ENCODE results near the gene ADAM12. TPM values are rescaled to one million over a fixed set of nuclear protein-coding genes. Genes with fewer than 3 reads are reported as not detected.

Gene ADAM12
- total and polyA plus RNA-seq, 2 donors (not counting 1 experiment from before 2014, with no cell fraction given), result 21.0 to 56.9 TPM

DNA sequence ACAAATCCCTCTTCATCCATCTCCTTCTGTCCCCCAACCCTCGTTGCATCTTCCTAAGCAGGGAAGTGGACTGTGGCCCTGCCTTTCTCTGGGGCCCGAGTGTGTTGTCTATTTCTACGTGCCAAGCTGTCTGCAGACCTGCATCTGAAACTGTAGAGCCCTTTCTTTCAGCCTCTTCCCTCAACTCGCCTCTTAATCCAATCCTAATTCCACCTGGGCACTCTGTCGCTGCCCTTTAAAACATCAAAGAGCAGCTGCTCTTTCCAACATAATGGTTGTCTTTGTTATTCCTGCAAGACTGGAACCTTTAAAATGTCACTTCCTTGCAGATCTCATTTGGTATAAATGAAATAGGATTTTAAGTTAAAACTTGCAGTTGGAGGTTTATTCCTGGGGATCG, 21.5 kb upstream of the ADAM12 start:
- Histone ChIP-seq H3K4me3 (replicated peaks in 1 of 4; ENCODE audit: control extremely low read depth in 1 of 4, insufficient read depth in 1 of 4, low read depth in 3 of 4, low read length in 4 of 4) (no peak overlapping the region), H3K27ac (ENCODE audit: insufficient read depth, low read length) (no peak overlapping the region), H3K27me3 (ENCODE audit: control insufficient read depth, insufficient read depth, low read length) (peaks cover 3% of the 10 kb centered on the region), H3K9me3 (ENCODE audit: control insufficient read depth, insufficient read depth, low read depth, low read length) (no peaks in the 10 kb centered on the region), H3K4me2 (ENCODE audit: extremely low read depth, insufficient read depth, low read length) (no peak overlapping the region), H2AFZ (ENCODE audit: low read length) (no peak overlapping the region), H3K36me3 (ENCODE audit: control insufficient read depth, insufficient read depth, low read length) (no peaks in the 10 kb centered on the region), H4K20me1 (ENCODE audit: control insufficient read depth, extremely low read depth, insufficient read depth, low read length) (no peaks in the 10 kb centered on the region), H3K4me1 (ENCODE audit: control insufficient read depth, extremely low read depth, insufficient read depth, low read length) (no peaks in the 10 kb centered on the region), H3K79me2 (ENCODE audit: control insufficient read depth, insufficient read depth, low read length) (no peaks in the 10 kb centered on the region), H3K9ac (ENCODE audit: insufficient read depth, low read length) (no peak overlapping the region)
- DNase-seq (ENCODE audit: low read depth in 2 of 2), result no peak
- no peak for TF ChIP-seq CTCF (conservative IDR thresholded peaks at IDR 0.05 in 1 of 2, IDR thresholded peaks at IDR 0.05 in 1 of 2; ENCODE audit: low read depth in 1 of 2, low read length in 2 of 2)
- TF ChIP-seq EZH2 (IDR thresholded peaks at IDR 0.05; ENCODE audit: low read length, missing control alignments), result no peak

DNA sequence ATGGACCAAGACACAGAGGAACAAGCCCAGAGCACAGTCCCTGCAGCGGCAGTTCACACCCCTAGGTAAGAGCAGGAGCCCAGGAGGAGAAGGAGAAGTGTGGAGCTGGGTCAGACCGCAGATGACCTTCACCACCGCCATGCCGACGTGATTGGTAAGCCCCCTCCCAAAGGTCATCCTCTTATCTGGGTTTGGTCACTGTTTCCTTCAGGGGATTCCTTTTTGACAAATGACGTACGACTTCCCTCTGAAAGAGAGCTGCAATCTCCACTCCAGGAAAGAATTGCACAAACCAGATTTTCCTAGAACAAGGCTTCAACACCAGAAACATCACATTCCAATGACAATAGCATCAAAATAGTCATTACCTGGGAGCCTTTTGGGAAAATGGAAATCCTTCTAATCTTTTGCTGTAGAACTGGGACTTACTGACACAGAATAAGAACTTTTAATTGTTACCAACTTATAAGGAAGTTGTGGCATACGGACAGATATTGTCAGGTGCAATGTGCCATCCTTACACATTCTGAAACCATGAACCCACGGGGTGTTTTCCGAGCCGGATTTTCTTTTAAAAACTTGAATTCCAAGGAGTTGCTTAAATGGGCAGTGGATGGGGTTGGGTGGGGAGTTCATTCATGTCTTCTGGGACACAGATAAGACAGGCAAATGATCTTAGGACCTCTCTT, 20.8 kb upstream of the ADAM12 start:
- Histone ChIP-seq H3K9me3 (ENCODE audit: control insufficient read depth, insufficient read depth, low read depth, low read length) (no peaks in the 10 kb centered on the region), H3K4me2 (ENCODE audit: extremely low read depth, insufficient read depth, low read length) (no peak overlapping the region), H3K27me3 (ENCODE audit: control insufficient read depth, insufficient read depth, low read length) (peaks cover 3% of the 10 kb centered on the region), H3K4me3 (replicated peaks in 1 of 4; ENCODE audit: control extremely low read depth in 1 of 4, insufficient read depth in 1 of 4, low read depth in 3 of 4, low read length in 4 of 4) (no peak overlapping the region), H3K27ac (ENCODE audit: insufficient read depth, low read length) (no peak overlapping the region), H3K9ac (ENCODE audit: insufficient read depth, low read length) (no peak overlapping the region), H3K36me3 (ENCODE audit: control insufficient read depth, insufficient read depth, low read length) (no peaks in the 10 kb centered on the region), H2AFZ (ENCODE audit: low read length) (no peak overlapping the region), H4K20me1 (ENCODE audit: control insufficient read depth, extremely low read depth, insufficient read depth, low read length) (no peaks in the 10 kb centered on the region), H3K79me2 (ENCODE audit: control insufficient read depth, insufficient read depth, low read length) (no peaks in the 10 kb centered on the region), H3K4me1 (ENCODE audit: control insufficient read depth, extremely low read depth, insufficient read depth, low read length) (no peaks in the 10 kb centered on the region)
- TF ChIP-seq EZH2 (IDR thresholded peaks at IDR 0.05; ENCODE audit: low read length, missing control alignments), result no peak
- TF ChIP-seq CTCF (conservative IDR thresholded peaks at IDR 0.05 in 1 of 2, IDR thresholded peaks at IDR 0.05 in 1 of 2; ENCODE audit: low read depth in 1 of 2, low read length in 2 of 2), result no peak
- DNase-seq (ENCODE audit: low read depth in 2 of 2), result peak in 1 of 2 donors; percentile 29

- H3K4me2 ChIP-seq (ENCODE audit: extremely low read depth, insufficient read depth, low read length), result no peak overlapping the region
- no peaks in the 10 kb centered on the region for H4K20me1 ChIP-seq (ENCODE audit: control insufficient read depth, extremely low read depth, insufficient read depth, low read length)
- no peak overlapping the region for H2AFZ ChIP-seq (ENCODE audit: low read length)
- no peak overlapping the region for H3K4me3 ChIP-seq (replicated peaks in 1 of 4; ENCODE audit: control extremely low read depth in 1 of 4, insufficient read depth in 1 of 4, low read depth in 3 of 4, low read length in 4 of 4)
- H3K9ac ChIP-seq (ENCODE audit: insufficient read depth, low read length), result no peak overlapping the region
- H3K27me3 ChIP-seq (ENCODE audit: control insufficient read depth, insufficient read depth, low read length), result peaks cover 3% of the 10 kb centered on the region
- no peaks in the 10 kb centered on the region for H3K79me2 ChIP-seq (ENCODE audit: control insufficient read depth, insufficient read depth, low read length)
- H3K4me1 ChIP-seq (ENCODE audit: control insufficient read depth, extremely low read depth, insufficient read depth, low read length), result no peaks in the 10 kb centered on the region
- no peaks in the 10 kb centered on the region for H3K9me3 ChIP-seq (ENCODE audit: control insufficient read depth, insufficient read depth, low read depth, low read length)
- no peak overlapping the region for H3K27ac ChIP-seq (ENCODE audit: insufficient read depth, low read length)
- TF ChIP-seq EZH2 (IDR thresholded peaks at IDR 0.05; ENCODE audit: low read length, missing control alignments) (no peak), CTCF (conservative IDR thresholded peaks at IDR 0.05 in 1 of 2, IDR thresholded peaks at IDR 0.05 in 1 of 2; ENCODE audit: low read depth in 1 of 2, low read length in 2 of 2) (no peak)
- H3K36me3 ChIP-seq (ENCODE audit: control insufficient read depth, insufficient read depth, low read length), result no peaks in the 10 kb centered on the region
- DNase-seq (ENCODE audit: low read depth in 2 of 2), result peak in 1 of 2 donors; percentile 57
Measured at GRCh38 chr10:126407831-126408230, 19.6 kb upstream of the ADAM12 start.

Measured in fibroblast of lung (primary cell).